Activated B cell treated with CpG ODN at 0.5 μM for 24 hours (primary cell): Measurements from ENCODE around the gene FANCC. TPM values are rescaled to one million over a fixed set of nuclear protein-coding genes. Genes with fewer than 3 reads are reported as not detected.

ENCODE experiments used
- ATAC-seq: fragments of 200-7000 bp; cut with Tn5 transposase; one replicate; pipeline ENCODE4 v1.10.0; 2021; ENCODE audit warnings: low read depth, mild to moderate bottlenecking, moderate library complexity
- CTCF ChIA-PET: fragments of 350-600 bp; sonication (Branson Sonifier 250); formaldehyde crosslinking; loops from one replicate; lab custom pipeline; 2021; ENCODE audit warnings: antibody characterized with exemption; lab: Charles Lee
- POLR2A ChIA-PET: fragments of 350-600 bp; sonication (Branson Sonifier 250); formaldehyde crosslinking; loops from one replicate; lab custom pipeline; 2021; ENCODE audit warnings: antibody characterized with exemption; lab: Charles Lee
- DNase-seq: peaks from one replicate; pipeline ENCODE4 v3.0.0; 2022
- H3K27ac Mint-ChIP-seq: one replicate; pipeline ENCODE4 v1.8.0; 2020; ENCODE audit warnings: mixed read lengths
- H3K27me3 Mint-ChIP-seq: one replicate; pipeline ENCODE4 v1.8.0; 2021; ENCODE audit warnings: mixed read lengths
- H3K36me3 Mint-ChIP-seq: one replicate; pipeline ENCODE4 v1.8.0; 2021; ENCODE audit warnings: low read depth, mixed read lengths
- H3K4me1 Mint-ChIP-seq: one replicate; pipeline ENCODE4 v1.8.0; 2021; ENCODE audit warnings: mixed read lengths
- H3K4me3 Mint-ChIP-seq: one replicate; pipeline ENCODE4 v1.8.0; 2020; ENCODE audit warnings: mild to moderate bottlenecking, mixed read lengths
- H3K9me3 Mint-ChIP-seq: one replicate; pipeline ENCODE4 v1.8.0; 2020; ENCODE audit warnings: mixed read lengths
- CTCF ChIP-seq: fragments of 200-600 bp; IDR thresholded peaks from one replicate; pipeline ENCODE4 v1.8.0; 2022; ENCODE audit warnings: antibody characterized with exemption, mild to moderate bottlenecking
- intact Hi-C: fragments of 100-400 bp; cut with micrococcal nuclease; formaldehyde crosslinking; loops from one replicate; pipeline ENCODE4 v1.15.1; 2024
- total RNA-seq: library from RNA; stranded (reverse); gene quantifications from 2 replicates; pipeline ENCODE4 v1.2.3, GENCODE V29; 2022

The FANCC gene
- total RNA-seq, 1 donor from 2014 or later, result 11.4 TPM

- H3K27me3 Mint-ChIP-seq, result no peaks in the 10 kb centered on the region
- intact Hi-C loops, result loop anchor here (1.0 kb wide), 1 partner anchor 501 kb away; no protein-coding TSS in a partner anchor
- no peak overlapping the region for H3K27ac Mint-ChIP-seq
- ATAC-seq, result no peak
- no peak for TF ChIP-seq CTCF
- ChIA-PET POLR2A (no interaction called here), CTCF (no interaction called here)
- no peaks in the 10 kb centered on the region for H3K4me1 Mint-ChIP-seq
- no peaks in the 10 kb centered on the region for H3K9me3 Mint-ChIP-seq
- DNase-seq, result no peak
- H3K36me3 Mint-ChIP-seq, result no peaks in the 10 kb centered on the region
- H3K4me3 Mint-ChIP-seq, result no peak overlapping the region
These were observed 135.7 kb downstream of the FANCC start for GRCh38 chr9:95181835-95182234.

GRCh38 chr9:95181226-95181818 is 136.2 kb downstream of the FANCC start:
- ChIA-PET POLR2A (no interaction called here), CTCF (interaction anchor here (1.5 to 1.8 kb wide), 2 partner anchors 8 to 500 kb away, joined by 3 to 8 read pairs; no protein-coding TSS in a partner anchor)
- no peaks in the 10 kb centered on the region for H3K36me3 Mint-ChIP-seq
- DNase-seq, result no peak
- no peaks in the 10 kb centered on the region for H3K27me3 Mint-ChIP-seq
- intact Hi-C loops, result loop anchor here (1.0 kb wide), 1 partner anchor 500 kb away; no protein-coding TSS in a partner anchor
- no peak overlapping the region for H3K4me3 Mint-ChIP-seq
- no peak for ATAC-seq
- H3K27ac Mint-ChIP-seq, result no peak overlapping the region
- no peaks in the 10 kb centered on the region for H3K9me3 Mint-ChIP-seq
- peak; percentile 50 for TF ChIP-seq CTCF
- no peaks in the 10 kb centered on the region for H3K4me1 Mint-ChIP-seq

GRCh38 chr9:95177617-95178016 is 139.9 kb downstream of the FANCC start:
- ATAC-seq (no peak), DNase-seq (no peak)
- ChIA-PET POLR2A (no interaction called here), CTCF (no interaction called here)
- TF ChIP-seq CTCF, result no peak
- Mint-ChIP-seq H3K9me3 (no peaks in the 10 kb centered on the region), H3K27me3 (no peaks in the 10 kb centered on the region), H3K4me3 (no peak overlapping the region), H3K4me1 (no peaks in the 10 kb centered on the region), H3K27ac (no peak overlapping the region), H3K36me3 (no peaks in the 10 kb centered on the region)
- intact Hi-C loops, result no loop called here

GRCh38 chr9:95176755-95177319 is 140.7 kb downstream of the FANCC start:
- ATAC-seq, result no peak
- POLR2A ChIA-PET, result no interaction called here

More at GRCh38 chr9:95176755-95177319, 140.7 kb downstream of the FANCC start:
- Mint-ChIP-seq H3K9me3 (no peaks in the 10 kb centered on the region), H3K27ac (no peak overlapping the region), H3K4me1 (no peaks in the 10 kb centered on the region), H3K4me3 (no peak overlapping the region), H3K27me3 (no peaks in the 10 kb centered on the region), H3K36me3 (peaks cover under 1% of the 10 kb centered on the region)
- DNase-seq, result no peak
- CTCF ChIA-PET, result no interaction called here
- intact Hi-C loops, result no loop called here
- no peak for TF ChIP-seq CTCF
